Left ventricle myocardium inferior (tissue), 1 donor: ENCODE data around the gene CACUL1. TPM values are rescaled to one million over a fixed set of nuclear protein-coding genes. Genes with fewer than 3 reads are reported as not detected.
"Not testable (repeated sequence)": the region's sequence is repeated elsewhere in the genome, so short reads cannot be mapped to it uniquely, and the experiment has no call there.

ENCODE experiments used
- DNase-seq: peaks from one replicate; pipeline ENCODE4 v3.0.0-alpha.2; 2020
- H3K27ac ChIP-seq: fragments of 200-600 bp; replicated peaks from 2 replicates; pipeline ENCODE4 v1.8.0; 2021
- H3K27me3 ChIP-seq: fragments of 200-600 bp; 2 replicates; pipeline ENCODE4 v1.8.0; 2021; ENCODE audit warnings: low read depth
- H3K36me3 ChIP-seq: fragments of 200-600 bp; 2 replicates; pipeline ENCODE4 v1.8.0; 2021
- H3K4me1 ChIP-seq: fragments of 200-600 bp; 2 replicates; pipeline ENCODE4 v1.8.0; 2021
- H3K4me3 ChIP-seq: fragments of 200-600 bp; 2 replicates; pipeline ENCODE4 v1.8.0; 2021; ENCODE audit warnings: mild to moderate bottlenecking, moderate library complexity
- H3K9me3 ChIP-seq: fragments of 200-600 bp; replicated peaks from 2 replicates; pipeline ENCODE4 v1.8.0; 2021
- CTCF ChIP-seq: fragments of 200-600 bp; IDR thresholded peaks from 2 replicates; pipeline ENCODE4 v1.8.0; 2021; ENCODE audit warnings: antibody characterized with exemption, mild to moderate bottlenecking, borderline replicate concordance
- intact Hi-C: fragments of 100-400 bp; cut with micrococcal nuclease; formaldehyde crosslinking; loops from one replicate; pipeline ENCODE4 v1.11.0; 2022
- total RNA-seq: library from RNA; stranded (reverse); fragmentation: NEBNext Ultra II Directional; extraction: Animal tissue kit (Norgen Biotek cat#: 25700); gene quantifications from one replicate; pipeline ENCODE4 v1.2.1, GENCODE V29; 2021
- donor health status: DM: no; HTN: yes; CAD: no; lungs with severe emphysema.

The CACUL1 gene
- total RNA-seq, 1 donor from 2014 or later = 27.4 TPM

GRCh38 chr10:118674226-118674919, 80.4 kb downstream of the CACUL1 start:
- no peak for DNase-seq
- Histone ChIP-seq H3K9me3 (no peaks in the 10 kb centered on the region), H3K27ac (no peak overlapping the region), H3K4me3 (no peak overlapping the region), H3K27me3 (no peaks in the 10 kb centered on the region), H3K36me3 (peaks cover 10% of the 10 kb centered on the region), H3K4me1 (peaks cover 32% of the 10 kb centered on the region)
- no peak for TF ChIP-seq CTCF
- intact Hi-C loops = no loop called here

GRCh38 chr10:118672766-118673715, 81.7 kb downstream of the CACUL1 start:
- DNase-seq = no peak
- TF ChIP-seq CTCF = no peak
- H3K27me3 ChIP-seq = no peaks in the 10 kb centered on the region
- H3K4me1 ChIP-seq = peaks cover 45% of the 10 kb centered on the region
- H3K9me3 ChIP-seq = no peaks in the 10 kb centered on the region
- no peak overlapping the region for H3K4me3 ChIP-seq
- no peak overlapping the region for H3K27ac ChIP-seq
- intact Hi-C loops = no loop called here
- H3K36me3 ChIP-seq = peaks cover 10% of the 10 kb centered on the region

GRCh38 chr10:118672153-118672552, 82.6 kb downstream of the CACUL1 start:
- H3K4me3 ChIP-seq = no peak overlapping the region
- H3K36me3 ChIP-seq = peaks cover 10% of the 10 kb centered on the region
- no peak for TF ChIP-seq CTCF
- peaks cover 46% of the 10 kb centered on the region for H3K4me1 ChIP-seq
- intact Hi-C loops = no loop called here
- no peak overlapping the region for H3K27ac ChIP-seq
- H3K9me3 ChIP-seq = no peaks in the 10 kb centered on the region
- no peak for DNase-seq
- no peaks in the 10 kb centered on the region for H3K27me3 ChIP-seq

- H3K27me3 ChIP-seq, H3K9me3 ChIP-seq, H3K4me3 ChIP-seq, H3K27ac ChIP-seq, DNase-seq, intact Hi-C loops: not testable (repeated sequence)
- H3K36me3 ChIP-seq = peaks cover 10% of the 10 kb centered on the region
- peaks cover 46% of the 10 kb centered on the region for H3K4me1 ChIP-seq
These were observed 83.5 kb downstream of the CACUL1 start for GRCh38 chr10:118671221-118671620.

- H3K4me1 ChIP-seq = peaks cover 46% of the 10 kb centered on the region
These were observed 84.2 kb downstream of the CACUL1 start for GRCh38 chr10:118670472-118671124.

More at GRCh38 chr10:118670472-118671124, 84.2 kb downstream of the CACUL1 start:
- no peak overlapping the region for H3K27ac ChIP-seq
- intact Hi-C loops = no loop called here
- H3K27me3 ChIP-seq = no peaks in the 10 kb centered on the region
- peaks cover 10% of the 10 kb centered on the region for H3K36me3 ChIP-seq
- H3K9me3 ChIP-seq = no peaks in the 10 kb centered on the region
- no peak overlapping the region for H3K4me3 ChIP-seq
- TF ChIP-seq CTCF = no peak
- no peak for DNase-seq
